Duodenal mucosa (tissue), 2 donors: ENCODE results near the gene ANAPC4.

Source experiments
- H3K27ac ChIP-seq: one replicate; pipeline ENCODE4 v1.7.0; 2013; ENCODE audit warnings: low read depth, low read length
- H3K27me3 ChIP-seq, 2 donors: one replicate each; pipeline ENCODE4 v1.7.0; 2013; ENCODE audit warnings: low read length in 2 of 2, control low read depth in 1 of 2; ENCODE audit not compliant: insufficient read depth in 2 of 2, control insufficient read depth in 1 of 2
- H3K36me3 ChIP-seq, 2 donors: one replicate each; pipeline ENCODE4 v1.7.0; 2013; ENCODE audit warnings: low read length in 2 of 2, control low read depth in 1 of 2; ENCODE audit not compliant: insufficient read depth in 2 of 2, control insufficient read depth in 1 of 2
- H3K4me1 ChIP-seq, 2 donors: one replicate each; pipeline ENCODE4 v1.7.0; 2013; ENCODE audit warnings: low read length in 2 of 2, control low read depth in 1 of 2; ENCODE audit not compliant: insufficient read depth in 2 of 2, control insufficient read depth in 1 of 2
- H3K4me3 ChIP-seq, 2 donors: one replicate each; pipeline ENCODE4 v1.7.0; 2013; ENCODE audit warnings: low read length in 2 of 2, low read depth in 1 of 2
- H3K9ac ChIP-seq, 2 donors: one replicate each; pipeline ENCODE4 v1.7.0; 2013; ENCODE audit warnings: low read length in 2 of 2, low read depth in 1 of 2
- H3K9me3 ChIP-seq, 2 donors: one replicate each; pipeline ENCODE4 v1.7.0; 2013; ENCODE audit warnings: low read length in 2 of 2, control low read depth in 1 of 2; ENCODE audit not compliant: control insufficient read depth in 1 of 2

ANAPC4 gene

DNA sequence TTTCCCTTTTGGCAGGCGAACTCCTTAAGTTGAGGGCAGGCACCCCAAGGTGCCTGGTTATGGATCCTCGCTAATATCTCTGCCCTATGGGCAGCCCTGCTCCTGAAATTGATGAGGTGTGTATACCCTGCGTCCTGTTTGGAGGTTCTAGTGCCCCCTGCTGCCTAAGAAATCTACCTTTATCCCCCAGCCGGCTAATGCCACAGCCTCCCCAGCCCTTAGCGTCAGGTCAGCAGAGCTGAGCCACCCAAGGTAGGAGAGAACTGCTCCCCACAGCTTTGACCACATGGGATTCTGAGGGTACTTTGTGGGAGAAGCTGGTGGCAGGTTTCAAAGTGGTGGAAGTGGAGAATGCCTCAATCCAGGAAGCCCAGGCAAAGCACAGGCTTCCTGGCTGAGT, 50.8 kb downstream of the ANAPC4 start:
- peaks cover 0 to 2% of the 10 kb centered on the region in 2 donors for H3K4me1 ChIP-seq
- H3K27ac ChIP-seq, result no peak overlapping the region
- no peaks in the 10 kb centered on the region for H3K9me3 ChIP-seq
- no peak overlapping the region for H3K4me3 ChIP-seq
- no peak overlapping the region for H3K9ac ChIP-seq
- no peaks in the 10 kb centered on the region for H3K36me3 ChIP-seq
- H3K27me3 ChIP-seq, result no peaks in the 10 kb centered on the region

DNA sequence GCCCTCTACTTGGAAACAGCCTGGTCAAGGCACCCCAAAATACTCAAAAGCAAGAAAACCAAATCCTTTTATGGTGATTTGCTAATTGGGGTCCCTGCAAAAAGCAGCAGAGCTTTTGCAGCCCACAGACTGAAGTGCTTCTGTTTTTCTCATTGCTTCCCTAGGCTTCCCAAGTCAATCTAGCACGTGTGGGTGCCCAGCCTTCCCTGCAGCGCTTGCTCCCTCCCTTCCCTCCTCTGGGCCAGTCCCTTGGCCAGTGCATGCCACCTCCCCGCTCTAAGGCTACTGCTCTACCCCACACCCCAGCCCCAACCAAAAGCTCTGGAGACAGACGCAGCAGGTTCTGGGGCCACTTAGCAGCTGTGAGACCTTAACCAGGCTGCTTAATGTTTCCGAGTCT, 53.6 kb downstream of the ANAPC4 start:
- Histone ChIP-seq H3K4me3 (no peak overlapping the region), H3K27ac (no peak overlapping the region), H3K27me3 (no peaks in the 10 kb centered on the region), H3K36me3 (no peaks in the 10 kb centered on the region), H3K4me1 (no peaks in the 10 kb centered on the region), H3K9ac (no peak overlapping the region), H3K9me3 (no peaks in the 10 kb centered on the region)

DNA sequence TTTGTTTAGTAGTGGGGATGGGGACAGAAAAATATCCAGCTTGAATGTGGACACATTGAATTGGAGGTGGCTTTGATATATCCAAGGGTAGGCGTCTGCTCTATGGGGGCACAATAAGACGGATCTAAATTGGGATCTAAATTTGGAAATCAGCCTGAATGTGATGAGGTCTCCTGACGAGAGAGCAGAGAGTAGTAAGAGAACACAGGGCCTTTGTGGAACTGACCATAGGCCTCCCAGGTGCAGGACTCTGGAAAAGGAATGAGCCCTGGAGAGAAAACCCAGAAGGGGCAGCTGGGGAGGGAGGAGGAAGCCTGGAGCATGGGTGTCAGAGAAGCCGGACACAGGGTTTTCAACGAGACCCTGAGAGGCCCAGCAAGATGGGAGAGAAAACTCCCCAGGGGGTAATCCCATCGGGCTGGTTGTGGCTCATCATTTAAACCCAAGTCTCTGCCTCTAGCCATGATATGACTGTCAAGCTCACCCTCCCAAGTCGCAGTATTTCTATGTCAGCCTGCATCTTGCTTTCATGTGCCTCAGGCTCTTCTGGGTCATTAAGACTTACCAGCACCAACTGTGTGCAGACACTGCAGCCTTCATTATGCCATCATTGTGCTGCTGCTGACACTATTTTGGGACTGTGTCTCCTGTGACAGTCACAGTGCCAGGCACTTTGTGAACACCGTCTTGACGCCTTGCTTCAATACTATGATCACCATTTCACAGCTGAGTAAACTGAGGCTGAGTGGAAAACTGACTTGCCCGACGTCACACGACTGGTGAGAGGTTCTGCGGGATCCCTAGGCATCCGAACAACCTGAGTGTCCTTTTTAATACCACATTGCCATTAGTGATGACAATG, 57.1 kb downstream of the ANAPC4 start:
- no peaks in the 10 kb centered on the region for H3K36me3 ChIP-seq
- no peak overlapping the region for H3K9ac ChIP-seq
- H3K27ac ChIP-seq, result no peak overlapping the region
- no peak overlapping the region for H3K4me3 ChIP-seq
- H3K27me3 ChIP-seq, result no peaks in the 10 kb centered on the region
- no peaks in the 10 kb centered on the region for H3K4me1 ChIP-seq
- no peaks in the 10 kb centered on the region for H3K9me3 ChIP-seq

DNA sequence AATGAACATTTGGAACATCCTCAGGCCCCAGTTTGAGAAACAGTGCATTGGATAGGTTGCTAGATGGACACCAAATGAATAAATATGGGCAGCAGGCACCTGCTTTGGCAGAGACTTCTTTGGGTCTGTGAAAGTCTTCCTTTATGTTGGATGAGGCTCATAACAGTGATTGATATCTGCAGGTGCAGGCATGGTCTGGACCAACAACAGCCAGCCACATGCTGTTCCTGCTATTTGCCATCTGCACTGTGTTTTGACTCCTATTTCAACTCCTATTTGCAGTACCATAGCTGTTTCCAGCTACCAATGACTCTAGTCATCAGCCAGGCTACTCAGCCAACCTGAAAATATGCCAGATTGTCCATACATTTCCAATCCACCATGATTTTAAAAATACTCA, 60.9 kb downstream of the ANAPC4 start:
- Histone ChIP-seq H3K4me3 (no peak overlapping the region), H3K4me1 (no peaks in the 10 kb centered on the region), H3K27me3 (no peaks in the 10 kb centered on the region), H3K27ac (no peak overlapping the region), H3K9ac (no peak overlapping the region), H3K9me3 (no peaks in the 10 kb centered on the region), H3K36me3 (no peaks in the 10 kb centered on the region)

DNA sequence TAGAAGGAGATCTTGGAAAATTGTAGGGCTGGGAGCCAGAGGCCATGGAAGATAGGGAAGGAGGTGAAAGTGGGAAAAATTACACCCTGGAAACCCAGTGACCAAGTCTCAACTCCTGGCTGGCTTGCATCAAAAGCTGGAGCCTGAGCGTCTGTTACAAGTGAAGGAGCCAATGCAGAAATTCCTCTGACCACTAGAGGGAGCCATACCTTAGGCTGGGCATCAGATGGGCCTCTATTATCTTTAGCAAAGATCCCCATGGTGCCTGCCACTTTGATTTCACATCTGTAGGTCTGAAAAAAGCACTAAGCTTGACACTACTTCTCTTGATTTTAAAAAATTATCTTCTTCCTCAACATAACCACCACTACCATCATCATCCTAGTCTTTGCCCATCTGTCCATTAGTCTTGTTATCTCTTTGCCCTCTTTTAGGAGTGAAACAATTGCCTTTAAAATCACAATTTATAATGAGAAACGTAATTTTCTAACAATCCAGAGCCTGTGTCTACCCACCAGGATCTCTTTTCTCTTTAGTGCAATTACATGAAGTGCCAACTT, 62.9 kb downstream of the ANAPC4 start:
- Histone ChIP-seq H3K27ac (no peak overlapping the region), H3K4me1 (no peaks in the 10 kb centered on the region), H3K36me3 (no peaks in the 10 kb centered on the region), H3K9me3 (no peaks in the 10 kb centered on the region), H3K9ac (no peak overlapping the region), H3K4me3 (no peak overlapping the region), H3K27me3 (no peaks in the 10 kb centered on the region)

DNA sequence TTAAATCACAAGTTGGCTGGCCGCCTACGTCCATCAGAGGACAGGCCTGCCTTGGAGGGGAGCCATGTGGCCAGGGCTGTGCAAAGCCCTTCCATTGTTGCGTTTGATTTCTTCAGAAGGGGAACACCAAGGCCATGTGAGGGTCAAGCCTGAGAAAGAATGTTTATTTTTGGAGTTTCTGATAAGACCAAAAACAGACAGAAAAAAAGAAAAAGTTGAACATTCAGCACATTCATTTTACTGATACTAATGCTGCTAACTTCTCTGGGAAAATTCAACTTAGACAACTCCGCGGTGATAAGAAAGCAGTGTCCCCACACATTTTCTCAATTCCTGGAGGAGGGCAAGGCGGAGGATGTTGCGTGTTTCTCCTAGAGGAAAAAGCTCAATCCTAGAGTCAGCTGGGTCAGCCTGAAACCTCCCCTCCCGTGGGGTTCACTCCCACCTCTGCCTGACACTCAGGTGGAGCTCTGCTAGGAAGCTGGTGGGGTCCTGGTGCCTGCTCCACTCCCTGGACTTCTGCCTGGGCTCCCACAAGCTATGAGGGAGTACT, 63.5 kb downstream of the ANAPC4 start:
- Histone ChIP-seq H3K36me3 (no peaks in the 10 kb centered on the region), H3K9ac (no peak overlapping the region), H3K9me3 (no peaks in the 10 kb centered on the region), H3K4me3 (no peak overlapping the region), H3K4me1 (no peaks in the 10 kb centered on the region), H3K27ac (no peak overlapping the region), H3K27me3 (no peaks in the 10 kb centered on the region)

DNA sequence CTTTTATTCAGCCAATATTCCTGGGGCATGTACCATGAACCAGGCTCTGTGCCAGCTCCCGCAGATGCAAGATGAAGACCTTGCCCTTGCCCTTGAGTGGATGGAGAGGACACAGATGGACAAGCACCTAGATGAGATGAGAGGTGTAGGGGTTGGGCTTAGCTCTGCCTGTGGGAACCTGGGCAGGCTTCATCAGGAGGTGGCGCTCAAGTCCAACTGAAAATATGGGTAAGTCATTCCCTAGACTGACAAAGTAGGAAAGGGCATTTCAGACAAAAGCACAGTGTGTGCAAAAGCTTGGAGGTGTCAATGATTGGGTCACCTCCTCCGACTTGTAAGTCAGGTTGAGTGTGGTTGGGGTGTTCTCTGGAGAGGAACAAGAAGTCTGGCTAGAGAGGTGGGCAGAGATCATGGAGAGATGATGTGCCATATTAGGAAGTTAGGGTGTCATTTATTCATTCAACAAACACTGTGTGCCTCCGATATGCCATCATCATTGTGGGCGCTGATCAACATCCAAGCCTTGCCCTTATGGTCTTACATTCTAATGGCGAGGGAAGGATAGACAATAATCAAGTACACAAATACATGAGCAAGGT, 64.6 kb downstream of the ANAPC4 start:
- no peaks in the 10 kb centered on the region for H3K27me3 ChIP-seq
- H3K4me1 ChIP-seq, result no peaks in the 10 kb centered on the region
- H3K9ac ChIP-seq, result no peak overlapping the region
- no peaks in the 10 kb centered on the region for H3K36me3 ChIP-seq
- H3K9me3 ChIP-seq, result no peaks in the 10 kb centered on the region
- H3K4me3 ChIP-seq, result no peak overlapping the region
- no peak overlapping the region for H3K27ac ChIP-seq

DNA sequence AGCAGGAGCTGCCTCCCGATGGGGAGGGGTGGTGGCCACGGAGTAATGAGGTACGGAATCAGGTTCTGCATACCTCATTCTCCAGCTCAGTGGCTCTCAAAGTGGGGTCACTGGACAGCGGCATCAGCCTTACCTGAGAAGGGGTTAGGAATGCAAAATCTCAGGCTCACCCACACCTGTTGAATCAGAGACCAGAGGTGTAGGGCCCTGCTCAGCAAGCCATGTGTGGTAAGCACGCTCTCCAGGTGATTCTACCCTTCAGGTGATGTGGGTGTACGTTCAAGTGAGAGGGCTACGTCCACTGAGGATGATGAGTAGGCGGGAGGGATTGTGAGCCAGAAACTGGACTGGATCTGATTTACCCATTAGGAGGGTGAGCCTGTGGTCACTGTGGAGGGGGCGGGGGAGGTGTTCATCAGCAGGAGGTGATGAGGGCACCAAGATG, 65.8 kb downstream of the ANAPC4 start:
- Histone ChIP-seq H3K27ac (no peak overlapping the region), H3K9ac (no peak overlapping the region), H3K4me3 (no peak overlapping the region), H3K27me3 (no peaks in the 10 kb centered on the region), H3K9me3 (no peaks in the 10 kb centered on the region), H3K4me1 (no peaks in the 10 kb centered on the region), H3K36me3 (no peaks in the 10 kb centered on the region)

DNA sequence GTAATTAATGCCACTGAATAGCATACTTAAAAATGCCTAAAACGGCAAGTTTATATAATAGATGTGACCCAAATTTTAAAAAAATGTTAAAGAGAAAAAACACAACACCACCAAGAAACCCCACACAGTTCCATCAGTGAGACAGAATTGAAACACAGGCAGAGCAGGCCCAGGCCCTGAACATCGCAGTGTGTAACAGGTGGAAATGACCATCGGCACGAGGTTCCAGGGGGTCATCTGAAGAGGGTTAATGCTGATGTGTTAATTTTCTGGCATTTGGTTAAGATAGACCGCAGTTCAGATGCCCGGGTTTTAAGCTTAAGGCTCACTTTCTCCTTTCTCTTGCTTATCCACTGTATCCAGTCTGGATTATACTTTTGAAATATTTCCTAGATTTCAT, 66.8 kb downstream of the ANAPC4 start:
- Histone ChIP-seq H3K36me3 (no peaks in the 10 kb centered on the region), H3K9me3 (no peaks in the 10 kb centered on the region), H3K4me1 (no peaks in the 10 kb centered on the region), H3K27me3 (no peaks in the 10 kb centered on the region), H3K9ac (no peak overlapping the region), H3K4me3 (no peak overlapping the region), H3K27ac (no peak overlapping the region)

DNA sequence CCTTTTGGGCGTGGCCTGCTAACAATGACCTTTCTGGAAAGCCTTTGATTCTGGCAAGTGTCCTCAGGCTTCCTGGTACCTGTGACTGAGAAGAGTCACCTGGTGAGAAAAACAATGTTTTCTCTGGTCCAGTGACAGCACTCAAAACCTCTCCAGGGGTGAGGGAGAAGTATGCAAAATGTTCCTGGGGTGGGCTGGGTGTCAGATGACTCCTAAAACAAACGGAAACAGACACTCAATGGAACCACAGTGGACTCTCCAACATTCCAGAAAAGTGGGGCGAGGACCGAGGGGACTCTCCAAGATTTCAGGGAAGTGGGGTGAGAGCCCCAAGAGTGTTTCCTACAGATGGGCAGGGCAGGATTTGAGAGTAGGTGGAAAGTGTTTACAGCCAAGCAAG, 69.5 kb downstream of the ANAPC4 start:
- no peaks in the 10 kb centered on the region for H3K36me3 ChIP-seq
- H3K27ac ChIP-seq, result no peak overlapping the region
- H3K9me3 ChIP-seq, result no peaks in the 10 kb centered on the region
- no peaks in the 10 kb centered on the region for H3K4me1 ChIP-seq
- H3K27me3 ChIP-seq, result no peaks in the 10 kb centered on the region
- no peak overlapping the region for H3K9ac ChIP-seq
- no peak overlapping the region for H3K4me3 ChIP-seq
